Endodermal cell (in vitro differentiated cells): ENCODE results near the gene DNAAF5. TPM values are rescaled to one million over a fixed set of nuclear protein-coding genes. Genes with fewer than 3 reads are reported as not detected.

Source experiments
- DNase-seq: peaks from one replicate; pipeline ENCODE4 v3.0.0-alpha.2; 2017
- H3K27ac ChIP-seq: 2 replicates; pipeline ENCODE4 v1.5.1; 2013; ENCODE audit warnings: mild to moderate bottlenecking, low read depth, low read length, moderate library complexity
- H3K27me3 ChIP-seq: 2 replicates; pipeline ENCODE4 v1.6.1; 2013; ENCODE audit warnings: mild to moderate bottlenecking, low read length, moderate library complexity; ENCODE audit not compliant: insufficient read depth, control insufficient read depth, poor library complexity, severe bottlenecking
- H3K36me3 ChIP-seq: 2 replicates; pipeline ENCODE4 v1.7.0; 2013; ENCODE audit warnings: mild to moderate bottlenecking, low read length, moderate library complexity; ENCODE audit not compliant: control insufficient read depth, insufficient read depth
- H3K4me1 ChIP-seq: one replicate; pipeline ENCODE4 v1.7.0; 2013; ENCODE audit warnings: low read length; ENCODE audit not compliant: control insufficient read depth, insufficient read depth
- H3K4me3 ChIP-seq: 2 replicates; pipeline ENCODE4 v1.5.1; 2013; ENCODE audit warnings: mild to moderate bottlenecking, low read length, moderate library complexity
- H3K9ac ChIP-seq: 2 replicates; pipeline ENCODE4 v1.6.1; 2013; ENCODE audit warnings: mild to moderate bottlenecking, low read length, moderate library complexity; ENCODE audit not compliant: poor library complexity, severe bottlenecking; ENCODE audit errors: extremely low read depth
- H3K9me3 ChIP-seq: 2 replicates; pipeline ENCODE4 v1.6.1; 2013; ENCODE audit warnings: mild to moderate bottlenecking, low read length, moderate library complexity; ENCODE audit not compliant: control insufficient read depth
- H3K27ac Mint-ChIP-seq: 2 replicates; pipeline ENCODE4 v1.8.0; 2020; ENCODE audit warnings: mixed read lengths
- H3K27me3 Mint-ChIP-seq: 2 replicates; pipeline ENCODE4 v1.8.0; 2021; ENCODE audit warnings: mild to moderate bottlenecking, mixed read lengths; ENCODE audit not compliant: insufficient read depth
- H3K36me3 Mint-ChIP-seq: 2 replicates; pipeline ENCODE4 v1.8.0; 2020; ENCODE audit warnings: low read depth, mixed read lengths
- H3K4me1 Mint-ChIP-seq: 2 replicates; pipeline ENCODE4 v1.8.0; 2020; ENCODE audit warnings: mixed read lengths
- H3K4me3 Mint-ChIP-seq: 2 replicates; pipeline ENCODE4 v1.8.0; 2020; ENCODE audit warnings: mild to moderate bottlenecking, moderate library complexity, mixed read lengths
- H3K9me3 Mint-ChIP-seq: 2 replicates; pipeline ENCODE4 v1.8.0; 2020; ENCODE audit warnings: mild to moderate bottlenecking, mixed read lengths
- WGBS, 2 experiments: methylation state at CpG; one replicate each; pipeline versions ENCODE4 v1.1.5 to v1.1.7; 2013; ENCODE audit warnings: missing lambda C conversion rate in 2 of 2, mixed read lengths in 1 of 2; ENCODE audit not compliant: insufficient coverage in 1 of 2, insufficient read length in 1 of 2; 5-methylcytosine and 5-hydroxymethylcytosine counted together
- total RNA-seq, 2 donors: library from RNA; stranded (reverse); fragmentation: NEBNext Ultra II Directional in 1 of 2; extraction: Animal tissue kit (Norgen Biotek cat#: 25700) in 1 of 2; gene quantifications; 2 replicates in 1 of 2; 3 replicates in 1 of 2; pipeline ENCODE4 v1.2.1, GENCODE V29; 2021
- TF ChIP-seq, protein P1 (sequence below): fragments of 200-600 bp; sonication (generic); conservative IDR thresholded peaks from 2 replicates; pipeline ENCODE4 v1.5.0; 2021; ENCODE audit warnings: antibody characterized with exemption, mild to moderate bottlenecking

The DNAAF5 gene
- total RNA-seq, 2 donors from 2014 or later, result 54.2 to 54.3 TPM

DNA sequence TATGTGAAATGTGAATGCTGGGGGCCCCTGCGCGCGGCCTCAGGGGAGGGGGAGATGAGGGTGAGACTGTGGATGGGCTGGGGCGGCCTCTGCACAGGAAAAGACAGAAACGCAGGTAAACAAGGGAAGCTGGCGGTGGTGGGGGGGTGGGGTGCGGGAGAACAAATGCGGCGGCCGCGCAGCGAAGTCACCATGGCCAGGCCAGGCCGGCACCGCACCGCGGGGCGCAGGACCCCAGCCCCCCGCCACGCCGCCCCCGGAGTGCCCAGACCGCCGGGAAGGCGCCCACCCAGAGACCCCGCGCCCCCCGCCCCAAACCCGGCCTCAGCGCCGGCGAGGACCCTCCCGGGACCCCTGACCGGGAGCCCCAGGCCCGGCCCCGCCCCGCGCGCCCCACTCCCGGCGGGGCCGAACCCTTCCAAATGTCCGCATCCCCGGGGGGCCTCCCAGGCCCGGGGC is 14.5 kb upstream of the DNAAF5 start:
- Mint-ChIP-seq H3K27ac (no peak overlapping the region), H3K4me1 (peaks cover 4% of the 10 kb centered on the region), H3K27me3 (no peaks in the 10 kb centered on the region), H3K9me3 (no peaks in the 10 kb centered on the region), H3K4me3 (peak overlapping the region; percentile 57), H3K36me3 (peaks cover 26% of the 10 kb centered on the region)
- no peaks in the 10 kb centered on the region for H3K9me3 ChIP-seq
- H3K27ac ChIP-seq, result no peak overlapping the region
- 15 to 25% methylated on average over 4 to 44 of the region's 44 CpGs for WGBS, 2 experiments
- DNase-seq, result no peak
- TF ChIP-seq, protein P1, sequence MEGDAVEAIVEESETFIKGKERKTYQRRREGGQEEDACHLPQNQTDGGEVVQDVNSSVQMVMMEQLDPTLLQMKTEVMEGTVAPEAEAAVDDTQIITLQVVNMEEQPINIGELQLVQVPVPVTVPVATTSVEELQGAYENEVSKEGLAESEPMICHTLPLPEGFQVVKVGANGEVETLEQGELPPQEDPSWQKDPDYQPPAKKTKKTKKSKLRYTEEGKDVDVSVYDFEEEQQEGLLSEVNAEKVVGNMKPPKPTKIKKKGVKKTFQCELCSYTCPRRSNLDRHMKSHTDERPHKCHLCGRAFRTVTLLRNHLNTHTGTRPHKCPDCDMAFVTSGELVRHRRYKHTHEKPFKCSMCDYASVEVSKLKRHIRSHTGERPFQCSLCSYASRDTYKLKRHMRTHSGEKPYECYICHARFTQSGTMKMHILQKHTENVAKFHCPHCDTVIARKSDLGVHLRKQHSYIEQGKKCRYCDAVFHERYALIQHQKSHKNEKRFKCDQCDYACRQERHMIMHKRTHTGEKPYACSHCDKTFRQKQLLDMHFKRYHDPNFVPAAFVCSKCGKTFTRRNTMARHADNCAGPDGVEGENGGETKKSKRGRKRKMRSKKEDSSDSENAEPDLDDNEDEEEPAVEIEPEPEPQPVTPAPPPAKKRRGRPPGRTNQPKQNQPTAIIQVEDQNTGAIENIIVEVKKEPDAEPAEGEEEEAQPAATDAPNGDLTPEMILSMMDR, result no peak
- H3K4me3 ChIP-seq, result no peak overlapping the region
- no peaks in the 10 kb centered on the region for H3K27me3 ChIP-seq
- H3K4me1 ChIP-seq, result no peaks in the 10 kb centered on the region
- no peak overlapping the region for H3K9ac ChIP-seq
- no peaks in the 10 kb centered on the region for H3K36me3 ChIP-seq

DNA sequence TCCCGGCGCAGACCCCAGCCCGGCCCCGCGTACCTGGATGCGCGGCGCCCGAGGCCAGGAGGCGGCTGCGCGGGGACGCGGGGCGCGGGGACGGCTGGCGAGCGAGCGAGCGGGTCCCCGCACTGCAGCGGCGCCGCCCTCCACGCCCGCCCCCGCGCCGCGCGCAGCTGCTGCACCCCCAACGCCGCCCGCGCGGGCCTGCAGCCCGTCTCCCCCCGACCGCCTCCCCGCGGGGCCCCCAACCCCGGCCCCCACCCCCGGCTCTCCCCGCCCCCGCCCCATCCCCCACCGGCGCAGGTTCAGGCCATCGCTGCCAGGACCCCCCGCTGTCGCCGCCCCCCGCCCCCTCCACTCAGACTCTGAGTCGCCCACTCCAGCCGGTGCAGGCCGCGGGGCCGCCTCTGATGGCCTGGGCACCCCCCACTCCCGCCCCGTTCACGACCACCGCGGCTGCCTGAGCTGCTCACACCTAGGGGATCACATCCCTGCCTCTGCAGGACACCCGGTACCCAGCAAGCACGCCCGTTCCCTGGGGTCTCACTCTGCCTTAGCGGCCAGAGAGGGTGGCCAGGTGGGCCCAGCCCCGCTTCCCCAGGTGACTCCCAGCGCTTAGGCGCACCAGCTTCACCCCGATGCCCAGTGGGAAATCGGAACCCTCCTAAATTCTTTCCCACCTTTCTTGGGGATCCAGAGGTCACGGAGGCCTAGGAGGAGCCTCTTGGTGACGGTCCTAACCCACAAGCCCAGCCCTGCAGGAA is 13.9 kb upstream of the DNAAF5 start:
- H3K4me3 Mint-ChIP-seq, result peak overlapping the region; percentile 57

GRCh38 chr7:713139-713457 is 13.4 kb upstream of the DNAAF5 start:
- 92 to 97% methylated on average over 9 of the region's 9 CpGs for WGBS, 2 experiments
- H3K9me3 ChIP-seq, result no peaks in the 10 kb centered on the region
- Mint-ChIP-seq H3K9me3 (no peaks in the 10 kb centered on the region), H3K27me3 (no peaks in the 10 kb centered on the region), H3K4me1 (peaks cover 4% of the 10 kb centered on the region), H3K27ac (no peak overlapping the region), H3K36me3 (peaks cover 17% of the 10 kb centered on the region), H3K4me3 (peak overlapping the region; percentile 57)
- TF ChIP-seq, protein P1, result no peak
- no peak overlapping the region for H3K4me3 ChIP-seq
- H3K9ac ChIP-seq, result no peak overlapping the region
- H3K27me3 ChIP-seq, result no peaks in the 10 kb centered on the region
- no peak for DNase-seq
- no peaks in the 10 kb centered on the region for H3K36me3 ChIP-seq
- no peaks in the 10 kb centered on the region for H3K4me1 ChIP-seq
- H3K27ac ChIP-seq, result no peak overlapping the region

More for the DNA sequence above, 13.9 kb upstream of the DNAAF5 start:
- TF ChIP-seq, protein P1, result no peak
- 26 to 100% methylated on average over 1 to 48 of the region's 74 CpGs for WGBS, 2 experiments
- no peaks in the 10 kb centered on the region for H3K27me3 ChIP-seq
- H3K9me3 Mint-ChIP-seq, result no peaks in the 10 kb centered on the region
- no peak overlapping the region for H3K27ac ChIP-seq
- no peak overlapping the region for H3K9ac ChIP-seq
- no peaks in the 10 kb centered on the region for H3K27me3 Mint-ChIP-seq
- DNase-seq, result peak; percentile 68
- H3K4me1 Mint-ChIP-seq, result peaks cover 4% of the 10 kb centered on the region
- no peaks in the 10 kb centered on the region for H3K36me3 ChIP-seq
- no peaks in the 10 kb centered on the region for H3K9me3 ChIP-seq
- H3K4me3 ChIP-seq, result no peak overlapping the region
- peaks cover 22% of the 10 kb centered on the region for H3K36me3 Mint-ChIP-seq
- H3K4me1 ChIP-seq, result no peaks in the 10 kb centered on the region
- H3K27ac Mint-ChIP-seq, result no peak overlapping the region
